Mammary microvascular endothelial cell (primary cell): ENCODE measurements around the gene ADPGK. TPM values are rescaled to one million over a fixed set of nuclear protein-coding genes. Genes with fewer than 3 reads are reported as not detected.

Experiments used
- total RNA-seq: library from RNA; depleted of rRNA; stranded (reverse); fragments of >200 nt; gene quantifications from 2 replicates; pipeline ENCODE4 v1.2.3, GENCODE V29; 2015

Gene ADPGK
- total RNA-seq: 38.2 and 41.2 TPM in 2 replicates

GRCh38 chr15:72783640-72784455 lies at the start of gene ADPGK:
Gene ADPGK (minus strand): TSS chr15:72783758. CDS start chr15:72783691, 67 bp downstream.

Other genes with a start within 250 kb of the ADPGK start
- gene GOLGA6B, start 129.1 kb downstream of the ADPGK start, total RNA-seq: not detected in 2 replicates
- not detected in 2 replicates for gene HIGD2B, start 97.6 kb downstream of the ADPGK start, total RNA-seq
- 9.6 and 42.6 TPM in 2 replicates for gene BBS4, start 97.6 kb downstream of the ADPGK start, total RNA-seq